ENCODE data around the gene CROCC2. TPM values are rescaled to one million over a fixed set of nuclear protein-coding genes. Genes with fewer than 3 reads are reported as not detected.

Gene CROCC2
- total RNA-seq, 1 experiment from 2014 or later = not detected

- peaks cover 8% of the 10 kb centered on the region; the same call in 1 of the 2 replicates for H3K27me3 ChIP-seq (ENCODE audit: insufficient read depth, low read length)
- H3K9me2 ChIP-seq (ENCODE audit: insufficient read depth) = no peaks in the 10 kb centered on the region
- peaks cover 34 to 62% of the 10 kb centered on the region in 2 experiments for H3K4me1 ChIP-seq (ENCODE audit: control insufficient read depth in 1 of 2, insufficient read depth in 2 of 2, low read length in 2 of 2)
- peak overlapping the region; percentile 13; the same call in 1 of the 2 replicates for H3K9ac ChIP-seq (ENCODE audit: low read length)
- no peaks in the 10 kb centered on the region for H3K9me3 ChIP-seq (ENCODE audit: control insufficient read depth in 1 of 2, insufficient read depth in 1 of 2, low read depth in 1 of 2, low read length in 2 of 2)
- no peaks in the 10 kb centered on the region for H3K79me2 ChIP-seq (ENCODE audit: insufficient read depth, low read length)
- peak overlapping the region; percentile 37; the same call in 1 of the 2 replicates for H3K27ac ChIP-seq (ENCODE audit: low read depth, low read length)
- TF ChIP-seq FOSL1 (IDR thresholded peaks at IDR 0.05; ENCODE audit: low read depth) (no peak), RAD21 (IDR thresholded peaks at IDR 0.05; ENCODE audit: low read depth) (no peak), ZNF274 (IDR thresholded peaks at IDR 0.05; ENCODE audit: low read depth, low read length) (no peak), SRF (IDR thresholded peaks at IDR 0.05; ENCODE audit: low read depth) (no peak), ZFX (IDR thresholded peaks at IDR 0.05) (no peak), CEBPB (IDR thresholded peaks at IDR 0.05; ENCODE audit: low read depth) (no peak), JUND (IDR thresholded peaks at IDR 0.05) (no peak)
- no peak overlapping the region for H2AFZ ChIP-seq (ENCODE audit: low read depth, low read length, poor library complexity, severe bottlenecking)
- ATAC-seq (no peak), DNase-seq (ENCODE audit: low read depth, low spot score) (no peak)
- ChIA-PET POLR2A (no interaction called here), RAD21 (ENCODE audit: low non-redundant PET in 1 of 2, low total read pairs in 2 of 2, uncharacterized antibody in 2 of 2, unreplicated experiment in 2 of 2) (no interaction called here), CTCF (no interaction called here)
- BruUV-seq (replicated peaks) = no TSS peak
- H4K20me1 ChIP-seq (ENCODE audit: insufficient read depth) = no peaks in the 10 kb centered on the region
- intact Hi-C loops (cut with micrococcal nuclease) = no loop called here
- H3K36me3 ChIP-seq (ENCODE audit: control insufficient read depth in 1 of 2, insufficient read depth in 2 of 2, low read length in 2 of 2) = no peaks in the 10 kb centered on the region
- peak overlapping the region; percentile 75 for H3K4me2 ChIP-seq (ENCODE audit: low read length)
- no peak overlapping the region for H3K4me3 ChIP-seq (replicated peaks in 1 of 2; ENCODE audit: low read depth in 1 of 2, low read length in 2 of 2)
Observed at GRCh38 chr2:240892925-240893324, 13.2 kb upstream of the CROCC2 start.

- Histone ChIP-seq H4K20me1 (ENCODE audit: insufficient read depth) (no peaks in the 10 kb centered on the region), H3K36me3 (ENCODE audit: control insufficient read depth in 1 of 2, insufficient read depth in 2 of 2, low read length in 2 of 2) (no peaks in the 10 kb centered on the region), H3K4me2 (ENCODE audit: low read length) (peak overlapping the region; percentile 75), H3K27ac (ENCODE audit: low read depth, low read length) (peak overlapping the region; percentile 37; the same call in 1 of the 2 replicates), H3K79me2 (ENCODE audit: insufficient read depth, low read length) (no peaks in the 10 kb centered on the region), H3K4me1 (ENCODE audit: control insufficient read depth in 1 of 2, insufficient read depth in 2 of 2, low read length in 2 of 2) (peaks cover 34 to 66% of the 10 kb centered on the region in 2 experiments), H3K9ac (ENCODE audit: low read length) (peak overlapping the region; percentile 13; the same call in 1 of the 2 replicates), H3K4me3 (replicated peaks in 1 of 2; ENCODE audit: low read depth in 1 of 2, low read length in 2 of 2) (peak overlapping the region in 1 of 2 experiments; percentile 38; a peak in 3 of 4 replicates), H3K9me3 (ENCODE audit: control insufficient read depth in 1 of 2, insufficient read depth in 1 of 2, low read depth in 1 of 2, low read length in 2 of 2) (no peaks in the 10 kb centered on the region), H2AFZ (ENCODE audit: low read depth, low read length, poor library complexity, severe bottlenecking) (no peak overlapping the region), H3K9me2 (ENCODE audit: insufficient read depth) (no peaks in the 10 kb centered on the region), H3K27me3 (ENCODE audit: insufficient read depth, low read length) (peaks cover 10% of the 10 kb centered on the region; the same call in 1 of the 2 replicates)
- intact Hi-C loops (cut with micrococcal nuclease) = no loop called here
- TF ChIP-seq ZBTB33 (IDR thresholded peaks at IDR 0.05; ENCODE audit: extremely low read depth, insufficient replicate concordance, low read length) = no peak
- TF ChIP-seq CTCF (IDR thresholded peaks at IDR 0.05 in 2 of 3, conservative IDR thresholded peaks at IDR 0.05 in 1 of 3; ENCODE audit: borderline replicate concordance in 1 of 3, insufficient read depth in 1 of 3, low read depth in 2 of 3, low read length in 2 of 3) = peak in 1 of 3 experiments; percentile 29; a peak in 2 of 6 replicates
- TF ChIP-seq, protein P1, sequence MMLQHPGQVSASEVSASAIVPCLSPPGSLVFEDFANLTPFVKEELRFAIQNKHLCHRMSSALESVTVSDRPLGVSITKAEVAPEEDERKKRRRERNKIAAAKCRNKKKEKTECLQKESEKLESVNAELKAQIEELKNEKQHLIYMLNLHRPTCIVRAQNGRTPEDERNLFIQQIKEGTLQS (IDR thresholded peaks at IDR 0.05) = no peak
- peak; percentile 61 for TF ChIP-seq EGR1 (IDR thresholded peaks at IDR 0.05; ENCODE audit: low read depth)
- CTCF ChIA-PET = no interaction called here
- ATAC-seq = peak; percentile 60
- POLR2A ChIA-PET = no interaction called here
- peak; percentile 28 for DNase-seq (ENCODE audit: low read depth, low spot score)
- RAD21 ChIA-PET (ENCODE audit: low non-redundant PET in 1 of 2, low total read pairs in 2 of 2, uncharacterized antibody in 2 of 2, unreplicated experiment in 2 of 2) = no interaction called here
- no TSS peak for BruUV-seq (replicated peaks)
Observed at GRCh38 chr2:240893363-240893844, 12.7 kb upstream of the CROCC2 start.
